Measurements from ENCODE around the gene MBP. TPM values are rescaled to one million over a fixed set of nuclear protein-coding genes. Genes with fewer than 3 reads are reported as not detected.

MBP gene
- total RNA-seq, 1 experiment from 2014 or later = not detected

- no TSS peak for BruUV-seq (replicated peaks)
- intact Hi-C loops (cut with micrococcal nuclease; ENCODE audit: unreplicated experiment) = no loop called here
- Histone ChIP-seq H3K27me3 (replicated peaks; ENCODE audit: insufficient read depth, low read depth, low read length, poor library complexity) (no peaks in the 10 kb centered on the region), H3K4me3 (ENCODE audit: low read depth, low read length, poor library complexity, severe bottlenecking) (no peak overlapping the region), H3K9me3 (ENCODE audit: low read depth, low read length, poor library complexity, severe bottlenecking) (no peaks in the 10 kb centered on the region), H3K27ac (ENCODE audit: low read depth, low read length, poor library complexity, severe bottlenecking) (no peak overlapping the region), H3K4me1 (ENCODE audit: insufficient read depth, low read length, poor library complexity, severe bottlenecking) (no peaks in the 10 kb centered on the region), H3K36me3 (ENCODE audit: insufficient read depth, low read length, poor library complexity, severe bottlenecking) (no peaks in the 10 kb centered on the region)
- POLR2A ChIA-PET (ENCODE audit: low non-redundant PET) = no interaction called here
- no peak for TF ChIP-seq CTCF (conservative IDR thresholded peaks at IDR 0.05; ENCODE audit: low read depth, low read length)
- TF ChIP-seq EZH2 (IDR thresholded peaks at IDR 0.05; ENCODE audit: borderline replicate concordance, low read depth, low read length, poor library complexity, severe bottlenecking) = no peak
- CTCF ChIA-PET = no interaction called here
- DNase-seq (ENCODE audit: low spot score) = no peak
Observed at GRCh38 chr18:77150588-77150987, 18.0 kb upstream of the MBP start.

DNA sequence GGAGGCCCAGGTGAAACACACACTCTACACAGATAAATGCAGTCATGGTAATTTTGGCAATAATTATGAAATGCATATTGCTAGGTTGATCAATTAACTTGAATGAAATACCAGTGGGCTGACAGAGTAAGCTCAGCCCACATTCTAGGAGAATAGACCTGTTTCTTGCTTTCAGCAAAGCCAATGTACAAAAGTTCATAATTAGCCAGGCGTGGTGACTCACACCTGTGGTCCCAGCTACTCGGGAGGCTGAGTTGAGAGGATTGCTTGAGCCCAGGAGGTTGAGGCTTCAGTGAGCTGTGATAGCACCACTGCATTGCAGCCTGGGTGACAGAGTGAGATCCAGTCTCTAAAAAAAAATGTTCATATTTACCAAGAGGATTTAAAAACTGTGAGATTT, 15.7 kb upstream of the MBP start:
- no peak for DNase-seq (ENCODE audit: low spot score)
- CTCF ChIA-PET = no interaction called here

DNA sequence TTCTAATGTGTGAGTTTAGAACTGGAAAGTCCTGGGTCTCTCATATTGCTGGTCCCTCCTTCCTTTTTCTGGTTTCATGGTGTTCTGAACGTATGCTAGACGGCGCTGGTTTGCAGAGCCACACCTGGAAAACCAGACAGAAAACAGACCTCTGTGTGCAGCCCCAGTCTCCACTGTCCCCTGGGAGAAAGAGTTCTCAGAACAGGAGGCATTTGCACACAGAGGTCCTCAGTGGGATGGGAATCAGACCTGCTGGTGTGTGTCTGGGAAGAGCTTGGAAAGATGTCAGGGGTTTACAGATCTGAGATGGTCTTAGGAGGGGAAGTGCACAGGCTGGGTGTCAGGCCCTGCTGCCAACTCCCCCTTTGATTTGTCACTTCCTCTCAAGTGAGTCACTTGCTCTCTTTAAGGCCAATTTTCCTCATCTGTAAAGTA, 14.9 kb upstream of the MBP start:
- no TSS peak for BruUV-seq (replicated peaks)
- H3K4me1 ChIP-seq (ENCODE audit: insufficient read depth, low read length, poor library complexity, severe bottlenecking) = no peaks in the 10 kb centered on the region
- no peaks in the 10 kb centered on the region for H3K27me3 ChIP-seq (replicated peaks; ENCODE audit: insufficient read depth, low read depth, low read length, poor library complexity)
- ChIA-PET CTCF (no interaction called here), POLR2A (ENCODE audit: low non-redundant PET) (no interaction called here)
- H3K36me3 ChIP-seq (ENCODE audit: insufficient read depth, low read length, poor library complexity, severe bottlenecking) = no peaks in the 10 kb centered on the region
- no peak overlapping the region for H3K27ac ChIP-seq (ENCODE audit: low read depth, low read length, poor library complexity, severe bottlenecking)
- DNase-seq (ENCODE audit: low spot score) = no peak
- H3K9me3 ChIP-seq (ENCODE audit: low read depth, low read length, poor library complexity, severe bottlenecking) = no peaks in the 10 kb centered on the region
- intact Hi-C loops (cut with micrococcal nuclease; ENCODE audit: unreplicated experiment) = no loop called here
- no peak overlapping the region for H3K4me3 ChIP-seq (ENCODE audit: low read depth, low read length, poor library complexity, severe bottlenecking)
- no peak for TF ChIP-seq EZH2 (IDR thresholded peaks at IDR 0.05; ENCODE audit: borderline replicate concordance, low read depth, low read length, poor library complexity, severe bottlenecking)
- TF ChIP-seq CTCF (conservative IDR thresholded peaks at IDR 0.05; ENCODE audit: low read depth, low read length) = no peak

More for the DNA sequence above, 15.7 kb upstream of the MBP start:
- TF ChIP-seq EZH2 (IDR thresholded peaks at IDR 0.05; ENCODE audit: borderline replicate concordance, low read depth, low read length, poor library complexity, severe bottlenecking) = no peak
- TF ChIP-seq CTCF (conservative IDR thresholded peaks at IDR 0.05; ENCODE audit: low read depth, low read length) = no peak
- no TSS peak for BruUV-seq (replicated peaks)
- no peak overlapping the region for H3K27ac ChIP-seq (ENCODE audit: low read depth, low read length, poor library complexity, severe bottlenecking)
- intact Hi-C loops (cut with micrococcal nuclease; ENCODE audit: unreplicated experiment) = no loop called here
- no peaks in the 10 kb centered on the region for H3K27me3 ChIP-seq (replicated peaks; ENCODE audit: insufficient read depth, low read depth, low read length, poor library complexity)
- no peaks in the 10 kb centered on the region for H3K36me3 ChIP-seq (ENCODE audit: insufficient read depth, low read length, poor library complexity, severe bottlenecking)
- POLR2A ChIA-PET (ENCODE audit: low non-redundant PET) = no interaction called here
- no peaks in the 10 kb centered on the region for H3K4me1 ChIP-seq (ENCODE audit: insufficient read depth, low read length, poor library complexity, severe bottlenecking)
- H3K9me3 ChIP-seq (ENCODE audit: low read depth, low read length, poor library complexity, severe bottlenecking) = no peaks in the 10 kb centered on the region
- no peak overlapping the region for H3K4me3 ChIP-seq (ENCODE audit: low read depth, low read length, poor library complexity, severe bottlenecking)
